Cerebellar cortex (tissue), 1 donor: ENCODE measurements around the gene SRPK2.
A peak's percentile ranks its signal among the peaks of the same experiment; 100 is the strongest.
"Not testable (repeated sequence)": the region's sequence is repeated elsewhere in the genome, so short reads cannot be mapped to it uniquely, and the experiment has no call there.

ENCODE experiments used
- DNase-seq: peaks from one replicate; pipeline ENCODE4 v3.0.0-alpha.2; 2015; ENCODE audit warnings: low spot score

Gene SRPK2

GRCh38 chr7:105376908-105377533 lies 11.7 kb downstream of the SRPK2 start:
- DNase-seq = no peak

GRCh38 chr7:105369944-105370343 lies 18.8 kb downstream of the SRPK2 start:
- no peak for DNase-seq

GRCh38 chr7:105367458-105367857 lies 21.3 kb downstream of the SRPK2 start:
- no peak for DNase-seq

- DNase-seq = no peak
These were observed 22.9 kb downstream of the SRPK2 start for GRCh38 chr7:105365541-105366534.

- no peak for DNase-seq
These were observed 24.0 kb downstream of the SRPK2 start for GRCh38 chr7:105364684-105365083.

GRCh38 chr7:105363657-105364056 lies 25.1 kb downstream of the SRPK2 start:
- not testable (repeated sequence) for DNase-seq

- DNase-seq = not testable (repeated sequence)
These were observed 26.0 kb downstream of the SRPK2 start for GRCh38 chr7:105362685-105363084.

GRCh38 chr7:105361995-105362394 lies 26.7 kb downstream of the SRPK2 start:
- DNase-seq = not testable (repeated sequence)

GRCh38 chr7:105360149-105360548 lies 28.6 kb downstream of the SRPK2 start:
- DNase-seq = not testable (repeated sequence)

- DNase-seq = no peak
These were observed 33.0 kb downstream of the SRPK2 start for GRCh38 chr7:105355701-105356100.

GRCh38 chr7:105354383-105354782 lies 34.3 kb downstream of the SRPK2 start:
- no peak for DNase-seq

GRCh38 chr7:105353752-105354328 lies 34.9 kb downstream of the SRPK2 start:
- DNase-seq = no peak

- DNase-seq = no peak
These were observed 35.6 kb downstream of the SRPK2 start for GRCh38 chr7:105352901-105353668.

- peak; percentile 78 for DNase-seq
These were observed 36.6 kb downstream of the SRPK2 start for GRCh38 chr7:105352018-105352612.

- no peak for DNase-seq
These were observed 37.8 kb downstream of the SRPK2 start for GRCh38 chr7:105350906-105351305.

- not testable (repeated sequence) for DNase-seq
These were observed 40.5 kb downstream of the SRPK2 start for GRCh38 chr7:105348177-105348576.

GRCh38 chr7:105346593-105347322 lies 42.0 kb downstream of the SRPK2 start:
- DNase-seq = no peak

GRCh38 chr7:105346138-105346537 lies 42.6 kb downstream of the SRPK2 start:
- no peak for DNase-seq

GRCh38 chr7:105345725-105346124 lies 43.0 kb downstream of the SRPK2 start:
- DNase-seq = no peak

- no peak for DNase-seq
These were observed 43.7 kb downstream of the SRPK2 start for GRCh38 chr7:105345003-105345402.
